Immature natural killer cell (primary cell): ENCODE measurements around the gene ZNF420. TPM values are rescaled to one million over a fixed set of nuclear protein-coding genes. Genes with fewer than 3 reads are reported as not detected.
"Not testable (repeated sequence)": the region's sequence is repeated elsewhere in the genome, so short reads cannot be mapped to it uniquely, and the experiment has no call there.

Source experiments
- DNase-seq, 3 donors: peaks; one replicate each; pipeline ENCODE4 v3.0.0; 2022; ENCODE audit warnings: mixed read lengths in 1 of 3
- H3K27ac Mint-ChIP-seq, 6 donors: one replicate each; pipeline ENCODE4 v1.8.0; 2020; ENCODE audit warnings: mixed read lengths in 6 of 6, mild to moderate bottlenecking in 5 of 6, inconsistent platforms in 4 of 6, moderate library complexity in 3 of 6
- H3K27me3 Mint-ChIP-seq, 3 donors: one replicate each; pipeline ENCODE4 v1.8.0; 2020 to 2021; ENCODE audit warnings: low read depth in 3 of 3, mild to moderate bottlenecking in 3 of 3, mixed read lengths in 3 of 3, moderate library complexity in 3 of 3, inconsistent platforms in 1 of 3
- H3K36me3 Mint-ChIP-seq, 3 donors: one replicate each; pipeline ENCODE4 v1.8.0; 2020; ENCODE audit warnings: mixed read lengths in 3 of 3, inconsistent platforms in 2 of 3, mild to moderate bottlenecking in 2 of 3
- H3K4me1 Mint-ChIP-seq, 2 donors: one replicate each; pipeline ENCODE4 v1.8.0; 2020; ENCODE audit warnings: inconsistent platforms in 2 of 2, mild to moderate bottlenecking in 2 of 2, mixed read lengths in 2 of 2, moderate library complexity in 1 of 2
- H3K4me3 Mint-ChIP-seq, 5 donors: one replicate each; pipeline ENCODE4 v1.8.0; 2020; ENCODE audit warnings: mild to moderate bottlenecking in 5 of 5, mixed read lengths in 5 of 5, inconsistent platforms in 3 of 5, moderate library complexity in 3 of 5
- H3K9me3 Mint-ChIP-seq, 6 donors: one replicate each; pipeline ENCODE4 v1.8.0; 2020; ENCODE audit warnings: mild to moderate bottlenecking in 6 of 6, mixed read lengths in 6 of 6, inconsistent platforms in 4 of 6, moderate library complexity in 3 of 6
- polyA plus RNA-seq, 3 donors: library from polyadenylated mRNA; unstranded; fragments of 300-500 nt; fragmentation: Illumina TruSeq; gene quantifications; one replicate each; pipeline ENCODE4 v1.2.3, GENCODE V29; 2021

ZNF420 gene
- polyA plus RNA-seq = 10 to 100 TPM; 12.2 to 18.6 (median 13.8) TPM

- Mint-ChIP-seq H3K4me1 (peaks cover 27 to 52% of the 10 kb centered on the region in 2 donors), H3K4me3 (peak within 1 kb of the TSS; percentile 94 to 100 (median 97)), H3K36me3 (peaks cover 4 to 23% (median 16%) of the 10 kb centered on the region in 3 donors), H3K27me3 (peaks cover 0 to 2% (median 0%) of the 10 kb centered on the region in 3 donors), H3K9me3 (peaks cover 4 to 13% (median 8%) of the 10 kb centered on the region in 6 donors), H3K27ac (peak within 1 kb of the TSS; percentile 90 to 97 (median 94))
- peak; percentile 87 to 90 (median 88) for DNase-seq
Observed at GRCh38 chr19:37077934-37078716, at the start of gene ZNF420. ZNF420 (plus strand) TSS chr19:37078433; CDS start chr19:37089119, 10,686 bp downstream.

DNA sequence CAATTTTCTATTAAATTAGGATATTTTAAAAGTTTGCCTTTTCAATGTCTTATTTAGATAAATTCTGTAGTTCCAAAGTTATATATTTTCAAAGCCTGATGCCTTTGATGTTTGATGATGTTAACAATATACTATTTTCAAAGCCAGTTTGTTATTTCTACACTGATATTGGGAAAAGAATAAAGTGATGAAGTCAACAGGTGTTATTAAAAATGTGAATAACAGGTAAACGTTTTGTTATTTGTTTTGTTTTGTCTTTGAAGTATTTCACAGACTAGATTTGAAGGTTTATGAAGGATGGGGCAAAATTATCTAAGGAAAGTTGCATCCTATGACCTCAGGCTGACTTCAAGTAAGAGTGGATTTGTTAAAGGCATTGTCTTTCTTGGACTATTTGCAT is 33.1 kb upstream of the ZNF420 start:
- Mint-ChIP-seq H3K27me3 (peaks cover 0 to 3% (median 2%) of the 10 kb centered on the region in 3 donors), H3K4me3 (no peak overlapping the region), H3K27ac (no peak overlapping the region), H3K9me3 (peaks cover 27 to 53% (median 44%) of the 10 kb centered on the region in 6 donors), H3K36me3 (peaks cover 0 to 7% (median 4%) of the 10 kb centered on the region in 3 donors), H3K4me1 (no peaks in the 10 kb centered on the region)
- no peak for DNase-seq

- Mint-ChIP-seq H3K36me3 (peaks cover 7 to 23% (median 15%) of the 10 kb centered on the region in 3 donors), H3K27ac (no peak overlapping the region), H3K9me3 (peaks cover 30 to 67% (median 61%) of the 10 kb centered on the region in 6 donors), H3K27me3 (peaks cover 0 to 4% (median 3%) of the 10 kb centered on the region in 3 donors), H3K4me3 (no peak overlapping the region), H3K4me1 (no peaks in the 10 kb centered on the region)
- no peak for DNase-seq
Observed at GRCh38 chr19:37055330-37055729, 22.9 kb upstream of the ZNF420 start.

DNA sequence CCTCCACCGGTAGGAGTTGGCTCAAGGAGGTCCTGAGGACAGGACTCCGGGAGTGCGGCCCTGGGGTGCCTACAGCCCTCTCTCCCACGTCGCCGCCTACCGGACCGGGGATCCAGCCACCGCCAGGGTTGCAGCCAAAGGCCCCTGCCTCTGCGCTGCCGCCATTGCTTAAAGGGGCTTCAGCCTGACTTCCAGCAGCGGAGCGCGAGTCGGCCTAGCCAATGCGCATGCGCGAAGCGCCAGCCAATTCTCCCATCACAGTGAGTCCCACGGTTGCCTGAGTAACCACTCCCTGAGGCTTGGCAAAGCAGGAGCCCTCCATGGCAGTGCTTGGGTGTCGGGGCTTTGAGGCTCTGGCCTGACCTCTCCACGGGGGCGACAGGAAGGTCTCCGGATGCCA is 21.5 kb upstream of the ZNF420 start:
- Mint-ChIP-seq H3K4me3 (no peak overlapping the region), H3K36me3 (peaks cover 11 to 22% (median 21%) of the 10 kb centered on the region in 3 donors), H3K4me1 (no peaks in the 10 kb centered on the region), H3K9me3 (peaks cover 35 to 71% (median 59%) of the 10 kb centered on the region in 6 donors), H3K27ac (no peak overlapping the region), H3K27me3 (peaks cover 0 to 4% (median 3%) of the 10 kb centered on the region in 3 donors)
- no peak for DNase-seq

- no peak for DNase-seq
- Mint-ChIP-seq H3K4me3 (no peak overlapping the region), H3K36me3 (peaks cover 11 to 25% (median 21%) of the 10 kb centered on the region in 3 donors), H3K9me3 (peaks cover 34 to 79% (median 63%) of the 10 kb centered on the region in 6 donors), H3K27me3 (peaks cover 1 to 5% (median 2%) of the 10 kb centered on the region in 3 donors), H3K27ac (no peak overlapping the region), H3K4me1 (no peaks in the 10 kb centered on the region)
Observed at GRCh38 chr19:37059142-37059541, 19.1 kb upstream of the ZNF420 start.

DNA sequence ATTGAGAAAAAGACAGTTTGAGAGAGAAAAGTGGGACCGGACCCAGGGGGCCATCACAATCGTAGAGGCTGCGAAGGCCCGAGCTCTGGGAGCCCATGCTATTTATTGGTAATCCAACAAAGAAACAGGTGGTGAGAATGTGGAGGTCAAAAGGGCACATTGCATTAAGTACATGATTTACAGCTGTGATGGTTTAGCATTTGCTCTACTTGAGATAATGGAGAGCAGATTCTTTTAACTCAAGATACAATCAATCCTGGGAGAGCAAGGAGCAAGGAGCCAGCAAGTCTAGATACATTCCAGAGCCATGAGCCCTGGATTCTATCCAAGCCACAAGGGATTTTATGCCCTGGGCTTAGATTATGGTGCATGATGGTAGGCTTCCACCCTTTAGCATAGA is 13.3 kb upstream of the ZNF420 start:
- not testable (repeated sequence) for H3K27ac Mint-ChIP-seq, H3K4me1 Mint-ChIP-seq, DNase-seq, H3K4me3 Mint-ChIP-seq, H3K27me3 Mint-ChIP-seq
- Mint-ChIP-seq H3K36me3 (peaks cover 15 to 18% (median 16%) of the 10 kb centered on the region in 3 donors), H3K9me3 (peaks cover 30 to 71% (median 49%) of the 10 kb centered on the region in 6 donors)

DNA sequence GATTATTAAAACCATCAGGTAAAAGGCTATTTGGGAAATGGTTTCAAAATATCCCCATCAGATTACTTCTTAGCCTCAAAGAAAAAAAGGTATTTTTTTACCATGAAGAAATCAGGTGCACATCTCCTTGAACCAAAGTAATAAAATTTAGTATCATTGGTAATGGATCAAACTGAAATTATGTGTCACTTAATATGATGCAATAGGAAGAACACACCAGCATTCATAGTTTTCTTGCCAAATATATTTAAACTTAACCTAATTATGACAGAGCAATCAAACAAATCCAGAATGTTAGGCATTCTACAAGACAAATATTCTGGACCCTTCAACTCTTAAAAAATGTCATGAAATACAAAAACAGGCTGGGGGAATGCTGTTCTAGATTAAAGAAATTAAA is 4.1 kb upstream of the ZNF420 start:
- Mint-ChIP-seq H3K27ac (no peak overlapping the region), H3K27me3 (peaks cover 0 to 2% (median 0%) of the 10 kb centered on the region in 3 donors), H3K4me1 (peaks cover 16 to 19% of the 10 kb centered on the region in 2 donors), H3K9me3 (peaks cover 0 to 6% (median 5%) of the 10 kb centered on the region in 6 donors), H3K4me3 (no peak overlapping the region), H3K36me3 (no peaks in the 10 kb centered on the region)
- no peak for DNase-seq

GRCh38 chr19:37074819-37075362 is 3.3 kb upstream of the ZNF420 start:
- peaks cover 22 to 27% of the 10 kb centered on the region in 2 donors for H3K4me1 Mint-ChIP-seq
- H3K36me3 Mint-ChIP-seq = no peaks in the 10 kb centered on the region
- H3K9me3 Mint-ChIP-seq = peaks cover 0 to 4% (median 0%) of the 10 kb centered on the region in 6 donors
- H3K27ac Mint-ChIP-seq = no peak overlapping the region
- DNase-seq = no peak
- no peak overlapping the region for H3K4me3 Mint-ChIP-seq
- H3K27me3 Mint-ChIP-seq = peaks cover 0 to 2% (median 0%) of the 10 kb centered on the region in 3 donors

GRCh38 chr19:37076524-37076923 is 1.7 kb upstream of the ZNF420 start:
- not testable (repeated sequence) for H3K27me3 Mint-ChIP-seq, H3K9me3 Mint-ChIP-seq, DNase-seq, H3K36me3 Mint-ChIP-seq
- peaks cover 27 to 41% of the 10 kb centered on the region in 2 donors for H3K4me1 Mint-ChIP-seq
- peak overlapping the region in 4 of 5 donors; percentile 23 to 98 (median 46) for H3K4me3 Mint-ChIP-seq
- peak overlapping the region in 3 of 6 donors; percentile 22 to 28 (median 24) for H3K27ac Mint-ChIP-seq

DNA sequence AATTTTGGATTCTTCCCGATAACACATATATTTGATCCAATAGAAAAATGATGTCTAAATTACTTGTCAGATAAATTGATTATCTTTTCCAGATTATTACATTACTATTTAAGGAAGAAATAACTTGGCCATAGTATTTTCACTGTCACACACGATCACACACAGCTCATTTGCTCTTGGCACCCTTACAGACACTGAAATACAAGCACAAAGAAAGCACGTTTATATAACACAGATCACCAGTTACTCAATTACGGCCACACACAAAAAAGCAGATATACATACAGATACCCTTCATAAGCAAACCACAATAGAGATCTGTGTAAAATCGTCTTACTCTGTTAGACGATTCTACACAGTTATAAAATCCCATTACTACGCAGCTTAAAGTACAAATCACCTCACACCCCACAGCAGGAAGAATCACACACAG is 716 bp upstream of the ZNF420 start:
- Mint-ChIP-seq H3K9me3 (peaks cover 5 to 8% (median 7%) of the 10 kb centered on the region in 6 donors), H3K4me1 (peaks cover 27 to 50% of the 10 kb centered on the region in 2 donors), H3K27ac (peak overlapping the region; percentile 90 to 97 (median 94)), H3K36me3 (peaks cover 3 to 18% (median 12%) of the 10 kb centered on the region in 3 donors), H3K4me3 (peak overlapping the region; percentile 94 to 100 (median 97)), H3K27me3 (peaks cover 0 to 2% (median 0%) of the 10 kb centered on the region in 3 donors)
- no peak for DNase-seq

GRCh38 chr19:37078717-37079032 is 442 bp downstream of the ZNF420 start:
- Mint-ChIP-seq H3K27ac (peak overlapping the region; percentile 90 to 97 (median 94)), H3K27me3 (peaks cover 0 to 2% (median 0%) of the 10 kb centered on the region in 3 donors), H3K36me3 (peaks cover 9 to 23% (median 19%) of the 10 kb centered on the region in 3 donors), H3K4me1 (peaks cover 27 to 52% of the 10 kb centered on the region in 2 donors), H3K4me3 (peak overlapping the region; percentile 94 to 100 (median 97)), H3K9me3 (peaks cover 4 to 17% (median 10%) of the 10 kb centered on the region in 6 donors)
- DNase-seq = no peak

DNA sequence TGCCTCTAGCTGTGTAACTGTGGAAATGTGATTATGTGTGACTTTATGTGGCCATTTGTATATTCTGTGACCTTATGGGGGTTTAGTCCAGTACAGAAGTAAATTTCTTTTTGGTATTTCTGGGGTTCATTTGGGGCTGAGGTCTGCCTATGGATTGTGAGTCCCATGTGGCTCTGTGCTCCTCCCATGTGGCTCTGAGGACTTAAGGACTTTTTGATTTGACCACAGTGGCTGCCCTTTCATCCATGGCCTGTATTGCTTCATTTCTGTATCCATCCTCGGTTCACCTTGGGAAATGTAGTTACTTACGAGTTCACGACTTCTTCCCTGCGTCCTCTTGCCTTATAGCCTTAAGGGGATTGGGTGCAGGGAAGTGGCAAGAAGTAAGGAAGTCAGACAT is 1.0 kb downstream of the ZNF420 start:
- peak overlapping the region; percentile 90 to 97 (median 94) for H3K27ac Mint-ChIP-seq
- H3K9me3 Mint-ChIP-seq = peaks cover 4 to 17% (median 10%) of the 10 kb centered on the region in 6 donors
- H3K4me3 Mint-ChIP-seq = peak overlapping the region; percentile 94 to 100 (median 97)
- H3K4me1 Mint-ChIP-seq = peaks cover 27 to 52% of the 10 kb centered on the region in 2 donors
- DNase-seq = no peak
- H3K27me3 Mint-ChIP-seq = peaks cover 0 to 2% (median 0%) of the 10 kb centered on the region in 3 donors
- H3K36me3 Mint-ChIP-seq = peaks cover 9 to 25% (median 20%) of the 10 kb centered on the region in 3 donors

GRCh38 chr19:37082307-37082706 is 4.1 kb downstream of the ZNF420 start:
- Mint-ChIP-seq H3K36me3 (peaks cover 32 to 50% (median 43%) of the 10 kb centered on the region in 3 donors), H3K27ac (peak overlapping the region in 1 of 6 donors; percentile 28), H3K4me1 (peaks cover 27 to 67% of the 10 kb centered on the region in 2 donors), H3K4me3 (no peak overlapping the region), H3K9me3 (peaks cover 9 to 30% (median 17%) of the 10 kb centered on the region in 6 donors), H3K27me3 (peaks cover 0 to 2% (median 2%) of the 10 kb centered on the region in 3 donors)
- no peak for DNase-seq

DNA sequence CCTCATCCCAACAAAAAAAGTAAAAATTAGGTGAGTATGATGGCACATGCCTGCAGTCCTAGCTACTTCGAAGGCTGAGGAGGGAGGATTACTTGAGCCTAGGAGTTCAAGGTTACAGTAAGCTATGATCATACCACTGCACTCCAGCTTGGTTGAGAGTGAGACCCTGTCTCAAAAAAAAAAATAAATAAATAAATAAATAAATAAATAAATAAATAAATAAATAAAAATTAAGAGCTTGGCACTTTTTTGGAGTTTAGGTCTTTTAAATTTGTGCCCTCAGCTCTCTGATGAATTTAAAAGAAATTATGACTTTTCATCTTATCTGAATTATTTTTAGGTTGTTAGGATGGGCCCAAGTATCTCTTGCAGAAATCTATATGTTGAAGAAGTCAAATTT is 8.9 kb downstream of the ZNF420 start:
- Mint-ChIP-seq H3K36me3 (peaks cover 64 to 79% (median 73%) of the 10 kb centered on the region in 3 donors), H3K4me1 (peaks cover 0 to 27% of the 10 kb centered on the region in 2 donors), H3K4me3 (no peak overlapping the region), H3K27ac (no peak overlapping the region), H3K27me3 (peaks cover 0 to 4% (median 0%) of the 10 kb centered on the region in 3 donors), H3K9me3 (peaks cover 7 to 40% (median 15%) of the 10 kb centered on the region in 6 donors)
- no peak for DNase-seq
